T-helper 2 cell treated with Interferon-gamma antibody and Interleukin-4, amounts not matched to agents 5 μg/mL and 100 μg/mL, for 36 hours (primary cell): ENCODE data around the gene TK1.
A peak's percentile ranks its signal among the peaks of the same experiment; 100 is the strongest.

ENCODE experiments used
- DNase-seq: peaks from one replicate; pipeline ENCODE4 v3.0.0; 2021; ENCODE audit warnings: low spot score
- H3K27ac Mint-ChIP-seq: one replicate; pipeline ENCODE4 v1.8.0; 2021; ENCODE audit warnings: mild to moderate bottlenecking, mixed read lengths
- H3K27me3 Mint-ChIP-seq: one replicate; pipeline ENCODE4 v1.8.0; 2021; ENCODE audit warnings: low read depth, mixed read lengths
- H3K36me3 Mint-ChIP-seq: one replicate; pipeline ENCODE4 v1.8.0; 2021; ENCODE audit warnings: low read depth, mixed read lengths
- H3K4me1 Mint-ChIP-seq: one replicate; pipeline ENCODE4 v1.8.0; 2021; ENCODE audit warnings: low read depth, mixed read lengths
- H3K4me3 Mint-ChIP-seq: one replicate; pipeline ENCODE4 v1.8.0; 2022; ENCODE audit warnings: mild to moderate bottlenecking, moderate library complexity, mixed read lengths
- H3K9me3 Mint-ChIP-seq: one replicate; pipeline ENCODE4 v1.8.0; 2021; ENCODE audit warnings: mixed read lengths

TK1 gene

GRCh38 chr17:78124836-78125137, 62.1 kb downstream of the TK1 start:
- Mint-ChIP-seq H3K4me1 (peaks cover 54% of the 10 kb centered on the region), H3K36me3 (peaks cover 64% of the 10 kb centered on the region)

More at GRCh38 chr17:78124836-78125137, 62.1 kb downstream of the TK1 start:
- peak overlapping the region; percentile 41 for H3K27ac Mint-ChIP-seq
- H3K27me3 Mint-ChIP-seq = no peaks in the 10 kb centered on the region
- no peak for DNase-seq
- H3K9me3 Mint-ChIP-seq = no peaks in the 10 kb centered on the region
- H3K4me3 Mint-ChIP-seq = peak overlapping the region; percentile 93
